ENCODE data around the gene SEPTIN11. TPM values are rescaled to one million over a fixed set of nuclear protein-coding genes. Genes with fewer than 3 reads are reported as not detected.

SEPTIN11 gene
- total RNA-seq, 1 experiment from 2014 or later: 77.3 TPM

DNA sequence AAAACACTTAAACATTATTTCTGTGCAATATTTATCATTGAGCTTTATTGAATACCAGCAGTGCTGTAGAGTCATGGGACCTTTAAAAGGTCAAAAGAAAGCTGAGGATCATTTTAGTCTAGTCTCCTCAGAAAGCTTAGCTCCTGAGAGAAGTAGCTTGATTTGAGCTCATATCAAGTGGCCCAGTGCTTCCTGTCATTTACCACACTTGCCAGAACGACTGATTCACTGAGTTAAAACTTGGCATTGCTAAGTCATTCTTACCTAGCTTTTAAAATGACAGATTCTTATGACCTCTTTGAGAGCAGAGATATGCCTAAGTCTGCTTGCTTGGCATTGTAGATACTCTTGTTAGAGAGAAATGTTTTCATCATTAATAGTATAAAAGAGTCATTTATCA is 15.2 kb downstream of the SEPTIN11 start:
- Histone ChIP-seq H3K9ac (ENCODE audit: extremely low read depth, insufficient read length, low read length) (no peak overlapping the region), H3K56ac (ENCODE audit: insufficient read length, low read depth, low read length) (no peak overlapping the region), H3K79me1 (ENCODE audit: insufficient read depth, low read depth, low read length, poor library complexity, severe bottlenecking) (peaks cover 5% of the 10 kb centered on the region), H2AFZ (ENCODE audit: low read length) (no peak overlapping the region), H3K23me2 (ENCODE audit: insufficient read length, low read depth, low read length, poor library complexity, severe bottlenecking) (no peaks in the 10 kb centered on the region), H3K14ac (ENCODE audit: insufficient read depth, low read length) (no peak overlapping the region), H3K79me2 (ENCODE audit: insufficient read depth, low read length) (peaks cover 9% of the 10 kb centered on the region; the same call in 1 of the 2 replicates), H4K5ac (ENCODE audit: insufficient read length, low read depth, low read length) (no peak overlapping the region), H3K4me1 (ENCODE audit: insufficient read depth, low read length) (peaks cover 3% of the 10 kb centered on the region; the same call in 1 of the 2 replicates), H3K18ac (ENCODE audit: insufficient read length, low read depth, low read length) (no peak overlapping the region), H3K27ac (ENCODE audit: insufficient read length, low read depth, low read length) (no peak overlapping the region), H2BK12ac (ENCODE audit: insufficient read length, low read depth, low read length) (no peak overlapping the region), H4K8ac (replicated peaks; ENCODE audit: insufficient read length, low read depth, low read length) (no peak overlapping the region), H2BK120ac (ENCODE audit: low read depth, low read length, poor library complexity, severe bottlenecking) (no peak overlapping the region), H2BK5ac (ENCODE audit: insufficient read length, low read length) (no peak overlapping the region), H2AK5ac (ENCODE audit: insufficient read length, low read length) (no peak overlapping the region), H3K27me3 (ENCODE audit: insufficient read depth, low read length) (no peaks in the 10 kb centered on the region), H3K23ac (ENCODE audit: insufficient read length, low read depth, low read length) (no peak overlapping the region), H2BK15ac (ENCODE audit: low read depth, low read length) (no peak overlapping the region), H3T11ph (ENCODE audit: low read length) (no peak overlapping the region), H3K4me2 (ENCODE audit: insufficient read depth, insufficient read length, low read length) (no peak overlapping the region), H2BK20ac (ENCODE audit: low read depth, low read length, poor library complexity, severe bottlenecking) (no peak overlapping the region), H3K4ac (ENCODE audit: low read depth, low read length) (no peak overlapping the region), H4K91ac (ENCODE audit: insufficient read length, low read depth, low read length) (no peak overlapping the region), H3K9me3 (ENCODE audit: control insufficient read depth, low read depth, low read length) (no peaks in the 10 kb centered on the region), H4K20me1 (ENCODE audit: control insufficient read depth, insufficient read depth, insufficient read length) (no peaks in the 10 kb centered on the region)
- Mint-ChIP-seq H3K9me3 (peaks cover 0 to 3% of the 10 kb centered on the region in 2 experiments; a peak in 1 of 5 replicates), H3K4me1 (peaks cover 14 to 18% of the 10 kb centered on the region in 2 experiments), H3K4me3 (no peak overlapping the region), H3K36me3 (ENCODE audit: insufficient read depth in 1 of 3, low read depth in 3 of 3) (peaks cover 5 to 10% (median 5%) of the 10 kb centered on the region in 3 experiments; a peak in 6 of 7 replicates), H3K27ac (no peak overlapping the region), H3K27me3 (ENCODE audit: low read depth) (no peaks in the 10 kb centered on the region)
- no peak for DNase-seq
- no peak for TF ChIP-seq CTCF (conservative IDR thresholded peaks at IDR 0.05)
- no CpG with 5 or more reads among the region's 1 CpG for WGBS (ENCODE audit: extremely low coverage, insufficient read length, low lambda C conversion rate)

All from H9 (cell line).